SU-DHL-6 (cell line): Measurements from ENCODE around the gene WDR33.

Experiments
- EZH2phosphoT487 ChIP-seq: fragments of 200-600 bp; sonication (generic), shearing (Covaris generic); conservative IDR thresholded peaks from 2 replicates; pipeline ENCODE4 v1.6.1; 2018; ENCODE audit warnings: mild to moderate bottlenecking, antibody characterized with exemption, low read length, moderate library complexity, mixed read lengths
- TF ChIP-seq, protein P1 (sequence below): fragments of 200-600 bp; sonication (generic); IDR thresholded peaks from one replicate; pipeline ENCODE4 v1.5.1; 2017; ENCODE audit warnings: antibody characterized with exemption, mild to moderate bottlenecking, low read length, moderate library complexity; ENCODE audit not compliant: insufficient read depth, poor library complexity, severe bottlenecking

DNA sequence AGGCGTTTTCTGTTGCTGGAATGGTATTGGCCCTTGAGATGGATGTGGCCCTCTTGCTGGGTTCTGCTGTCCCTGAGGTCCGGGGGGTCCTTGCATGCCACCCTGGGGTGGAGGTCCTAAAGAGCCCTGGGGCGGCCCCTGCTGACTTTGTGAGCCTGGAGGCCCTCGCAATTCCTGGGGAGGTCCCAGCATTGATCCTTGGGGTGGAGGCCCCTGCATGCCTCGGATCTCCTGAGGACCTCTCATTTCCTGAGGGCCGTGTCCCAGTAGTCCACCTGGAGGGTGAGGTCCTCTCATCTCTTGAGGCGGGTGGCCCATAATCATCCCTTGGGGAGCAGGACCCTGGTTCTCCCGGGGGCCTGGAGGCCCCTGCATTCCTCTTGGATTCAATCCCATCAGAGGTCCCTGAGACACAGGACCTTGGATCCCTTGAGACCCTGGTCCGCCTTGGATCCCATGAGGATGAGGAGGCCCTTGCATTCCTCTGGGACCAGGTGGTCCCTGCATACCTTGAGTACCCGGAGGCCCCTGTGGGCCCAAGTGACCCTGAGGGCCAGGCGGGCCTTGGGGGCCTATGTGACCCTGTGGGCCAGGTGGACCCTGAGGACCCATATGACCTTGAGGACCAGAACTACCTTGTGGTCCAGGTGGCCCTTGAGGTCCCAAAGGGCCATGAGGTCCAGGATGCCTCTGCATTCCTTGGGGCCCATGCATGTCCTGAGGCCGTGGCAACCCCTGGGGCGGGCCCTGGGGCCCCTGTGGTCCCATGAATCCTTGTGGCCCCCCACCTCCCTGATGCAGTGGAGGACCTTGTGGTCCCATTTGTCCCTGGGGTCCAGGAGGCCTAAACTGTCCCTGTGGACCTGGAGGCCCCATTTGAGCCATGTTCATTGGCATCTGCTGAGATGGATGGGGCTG lies 91.4 kb downstream of the WDR33 start:
- TF ChIP-seq, protein P1, sequence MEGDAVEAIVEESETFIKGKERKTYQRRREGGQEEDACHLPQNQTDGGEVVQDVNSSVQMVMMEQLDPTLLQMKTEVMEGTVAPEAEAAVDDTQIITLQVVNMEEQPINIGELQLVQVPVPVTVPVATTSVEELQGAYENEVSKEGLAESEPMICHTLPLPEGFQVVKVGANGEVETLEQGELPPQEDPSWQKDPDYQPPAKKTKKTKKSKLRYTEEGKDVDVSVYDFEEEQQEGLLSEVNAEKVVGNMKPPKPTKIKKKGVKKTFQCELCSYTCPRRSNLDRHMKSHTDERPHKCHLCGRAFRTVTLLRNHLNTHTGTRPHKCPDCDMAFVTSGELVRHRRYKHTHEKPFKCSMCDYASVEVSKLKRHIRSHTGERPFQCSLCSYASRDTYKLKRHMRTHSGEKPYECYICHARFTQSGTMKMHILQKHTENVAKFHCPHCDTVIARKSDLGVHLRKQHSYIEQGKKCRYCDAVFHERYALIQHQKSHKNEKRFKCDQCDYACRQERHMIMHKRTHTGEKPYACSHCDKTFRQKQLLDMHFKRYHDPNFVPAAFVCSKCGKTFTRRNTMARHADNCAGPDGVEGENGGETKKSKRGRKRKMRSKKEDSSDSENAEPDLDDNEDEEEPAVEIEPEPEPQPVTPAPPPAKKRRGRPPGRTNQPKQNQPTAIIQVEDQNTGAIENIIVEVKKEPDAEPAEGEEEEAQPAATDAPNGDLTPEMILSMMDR = no peak
- no peak for TF ChIP-seq EZH2phosphoT487
